Cardiac muscle cell (in vitro differentiated cells and primary cell): ENCODE measurements around the gene FAM228B. TPM values are rescaled to one million over a fixed set of nuclear protein-coding genes. Genes with fewer than 3 reads are reported as not detected.

Source experiments
- DNase-seq, 2 donors: peaks; one replicate each; pipeline versions ENCODE4 v3.0.0 to v3.0.0-alpha.2; 2010 to 2017; ENCODE audit warnings: low read depth in 1 of 2, low spot score in 1 of 2
- H3K27ac ChIP-seq: fragments of 200-600 bp; sonication (generic); 2 replicates; pipeline ENCODE4 v1.5.1; 2016
- H3K27me3 ChIP-seq: fragments of 200-600 bp; sonication (generic); 2 replicates; pipeline ENCODE4 v1.6.0; 2016; ENCODE audit warnings: control low read depth
- H3K36me3 ChIP-seq: fragments of 200-600 bp; sonication (generic); 2 replicates; pipeline ENCODE4 v1.5.1; 2016; ENCODE audit warnings: control low read depth
- H3K4me1 ChIP-seq: fragments of 200-600 bp; sonication (generic); 2 replicates; pipeline ENCODE4 v1.8.1; 2017; ENCODE audit warnings: low read depth, mild to moderate bottlenecking, mixed run types
- H3K4me3 ChIP-seq: fragments of 200-600 bp; sonication (generic); 2 replicates; pipeline ENCODE4 v1.5.1; 2016; ENCODE audit warnings: mild to moderate bottlenecking
- H3K9me3 ChIP-seq: fragments of 200-600 bp; sonication (generic); 2 replicates; pipeline ENCODE4 v1.5.1; 2017; ENCODE audit warnings: low read depth, mild to moderate bottlenecking, control low read depth
- polyA plus RNA-seq: library from polyadenylated mRNA; unstranded; fragments of >200 nt; fragmentation: Nextera tagmentation; extraction: Ambion mirVana; gene quantifications from 2 replicates; pipeline ENCODE4 v1.2.1, GENCODE V29; 2016
- total RNA-seq: library from RNA; depleted of rRNA; stranded (reverse); fragments of >200 nt; gene quantifications from 2 replicates; pipeline ENCODE4 v1.2.3, GENCODE V29; 2016
- TF ChIP-seq, protein P1 (sequence below): IDR thresholded peaks from 2 replicates; pipeline ENCODE4 v1.5.1; 2012; ENCODE audit warnings: low read depth, mild to moderate bottlenecking, low read length

Gene FAM228B
- total and polyA plus RNA-seq, 2 experiments from 2014 or later: 16.3 to 60.5 TPM

DNA sequence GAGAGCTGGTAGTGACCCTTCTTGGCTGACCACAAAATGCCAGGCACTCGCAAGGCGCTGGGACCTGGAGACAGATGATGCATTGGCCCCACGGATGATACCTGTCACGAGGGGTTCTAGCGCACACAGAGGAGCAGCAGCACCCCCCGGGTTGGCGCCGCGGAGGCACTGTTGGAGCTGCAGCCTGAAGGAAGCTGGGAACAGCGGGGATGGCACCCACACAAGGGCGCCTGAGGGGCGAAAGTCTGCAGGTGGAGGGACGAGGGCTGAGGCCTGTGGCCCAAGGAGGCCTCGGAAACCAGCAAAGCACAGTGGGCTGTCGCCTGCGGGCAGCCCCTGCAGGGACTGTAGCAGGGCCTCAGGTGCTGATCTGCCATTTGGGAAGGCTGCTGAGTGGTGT, 85.2 kb downstream of the FAM228B start:
- Histone ChIP-seq H3K4me1 (no peaks in the 10 kb centered on the region), H3K9me3 (no peaks in the 10 kb centered on the region), H3K27me3 (no peaks in the 10 kb centered on the region), H3K4me3 (no peak overlapping the region), H3K27ac (no peak overlapping the region), H3K36me3 (peaks cover 4% of the 10 kb centered on the region)
- TF ChIP-seq, protein P1, sequence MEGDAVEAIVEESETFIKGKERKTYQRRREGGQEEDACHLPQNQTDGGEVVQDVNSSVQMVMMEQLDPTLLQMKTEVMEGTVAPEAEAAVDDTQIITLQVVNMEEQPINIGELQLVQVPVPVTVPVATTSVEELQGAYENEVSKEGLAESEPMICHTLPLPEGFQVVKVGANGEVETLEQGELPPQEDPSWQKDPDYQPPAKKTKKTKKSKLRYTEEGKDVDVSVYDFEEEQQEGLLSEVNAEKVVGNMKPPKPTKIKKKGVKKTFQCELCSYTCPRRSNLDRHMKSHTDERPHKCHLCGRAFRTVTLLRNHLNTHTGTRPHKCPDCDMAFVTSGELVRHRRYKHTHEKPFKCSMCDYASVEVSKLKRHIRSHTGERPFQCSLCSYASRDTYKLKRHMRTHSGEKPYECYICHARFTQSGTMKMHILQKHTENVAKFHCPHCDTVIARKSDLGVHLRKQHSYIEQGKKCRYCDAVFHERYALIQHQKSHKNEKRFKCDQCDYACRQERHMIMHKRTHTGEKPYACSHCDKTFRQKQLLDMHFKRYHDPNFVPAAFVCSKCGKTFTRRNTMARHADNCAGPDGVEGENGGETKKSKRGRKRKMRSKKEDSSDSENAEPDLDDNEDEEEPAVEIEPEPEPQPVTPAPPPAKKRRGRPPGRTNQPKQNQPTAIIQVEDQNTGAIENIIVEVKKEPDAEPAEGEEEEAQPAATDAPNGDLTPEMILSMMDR: no peak
- no peak for DNase-seq

DNA sequence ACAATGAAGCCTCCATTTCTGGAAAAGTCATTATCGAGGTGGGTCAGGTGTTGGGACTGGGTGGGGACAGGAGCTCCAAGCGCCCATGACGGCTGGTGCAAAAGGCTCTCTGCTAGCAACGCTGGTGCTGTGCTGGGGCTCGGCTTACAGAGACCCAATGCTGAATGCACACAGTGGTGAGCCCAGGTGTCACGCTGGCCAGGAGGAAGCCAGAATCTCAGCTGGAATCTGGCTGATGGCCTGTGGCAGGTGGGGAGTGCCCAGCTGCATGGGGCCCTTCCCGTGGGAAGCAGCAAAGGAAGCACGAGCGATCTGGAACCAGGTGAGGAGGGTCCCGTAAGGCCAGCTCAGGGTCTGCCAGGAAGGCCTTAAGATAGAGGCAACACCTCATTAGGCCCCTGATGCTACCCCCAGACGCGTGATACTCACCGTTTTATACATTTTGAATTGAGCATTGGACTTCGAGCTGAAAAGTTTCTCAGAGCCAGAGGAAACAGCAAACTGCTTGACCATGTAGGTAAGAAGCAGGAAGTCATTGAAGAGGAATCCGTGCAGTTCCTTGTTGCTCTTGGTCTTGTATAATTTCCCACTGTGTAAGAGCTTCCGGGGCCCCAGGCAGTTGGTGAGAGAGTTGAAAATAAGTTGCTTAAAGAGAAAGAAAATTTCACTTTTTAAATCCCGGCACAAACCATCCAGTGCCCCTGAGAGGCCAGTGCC, 86.3 kb downstream of the FAM228B start:
- TF ChIP-seq, protein P1: no peak
- H3K4me1 ChIP-seq: no peaks in the 10 kb centered on the region
- peaks cover 4% of the 10 kb centered on the region for H3K36me3 ChIP-seq
- no peak overlapping the region for H3K4me3 ChIP-seq
- no peak overlapping the region for H3K27ac ChIP-seq
- DNase-seq: no peak
- no peaks in the 10 kb centered on the region for H3K27me3 ChIP-seq
- H3K9me3 ChIP-seq: no peaks in the 10 kb centered on the region

DNA sequence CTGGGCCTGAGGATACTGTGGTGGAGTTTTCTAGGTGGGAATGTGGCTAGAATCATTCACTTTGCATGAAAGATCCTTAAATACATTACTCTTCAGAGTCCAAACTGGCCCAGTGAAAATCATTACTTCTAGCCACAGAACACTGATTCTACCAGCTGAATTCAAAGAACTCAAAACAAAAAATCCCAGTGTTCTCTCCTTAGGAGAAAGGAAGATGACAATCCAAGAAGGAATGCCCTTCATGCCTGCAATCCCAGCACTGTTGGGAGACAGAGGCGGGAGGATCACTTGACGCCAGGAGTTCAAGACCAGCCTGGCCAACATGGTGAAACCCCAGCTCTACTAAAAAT, 86.8 kb downstream of the FAM228B start:
- peaks cover 4% of the 10 kb centered on the region for H3K36me3 ChIP-seq
- TF ChIP-seq, protein P1: no peak
- no peak for DNase-seq
- H3K27me3 ChIP-seq: no peaks in the 10 kb centered on the region
- no peaks in the 10 kb centered on the region for H3K9me3 ChIP-seq
- no peaks in the 10 kb centered on the region for H3K4me1 ChIP-seq
- H3K27ac ChIP-seq: no peak overlapping the region
- H3K4me3 ChIP-seq: no peak overlapping the region

DNA sequence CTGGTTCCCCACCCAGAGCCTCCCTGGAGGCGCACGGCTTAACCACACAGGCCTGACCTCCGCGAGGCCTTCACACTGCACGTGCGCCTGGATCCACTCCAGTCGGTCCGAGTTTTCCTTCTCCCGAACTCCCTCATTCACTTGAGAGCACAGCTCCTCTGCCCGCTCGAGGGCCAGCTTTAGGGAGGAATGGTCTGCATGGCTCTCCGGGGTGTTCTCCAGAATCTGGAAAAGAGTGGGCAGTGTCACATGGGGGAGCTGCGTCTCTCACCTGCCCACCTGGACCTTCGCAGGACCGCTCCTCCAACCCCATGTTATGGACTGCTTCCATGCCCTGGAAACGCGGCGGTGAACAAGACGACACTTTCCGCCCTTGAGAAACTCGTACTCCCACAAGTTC, 87.5 kb downstream of the FAM228B start:
- TF ChIP-seq, protein P1: no peak
- Histone ChIP-seq H3K27ac (no peak overlapping the region), H3K9me3 (no peaks in the 10 kb centered on the region), H3K27me3 (no peaks in the 10 kb centered on the region), H3K4me3 (no peak overlapping the region), H3K36me3 (peaks cover 4% of the 10 kb centered on the region), H3K4me1 (no peaks in the 10 kb centered on the region)
- no peak for DNase-seq

DNA sequence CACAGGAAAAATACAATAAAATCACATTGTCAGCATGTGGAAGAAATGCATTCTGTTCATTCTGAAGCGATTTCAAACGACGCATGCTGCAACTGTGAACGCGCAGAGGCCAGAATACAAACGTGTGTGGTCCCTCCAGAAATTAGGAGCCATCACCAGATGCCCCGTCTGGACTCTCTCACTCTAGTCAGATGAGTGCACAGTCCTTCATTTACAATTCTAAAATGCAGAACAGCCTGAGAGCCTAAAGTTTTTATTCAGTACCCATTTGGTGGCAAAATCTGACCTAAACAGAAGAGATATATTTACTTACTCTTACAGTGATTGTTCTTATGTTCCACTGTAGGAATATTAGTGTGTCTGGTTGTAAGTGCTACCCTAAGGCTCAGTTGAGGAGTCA, 88.1 kb downstream of the FAM228B start:
- H3K27me3 ChIP-seq: no peaks in the 10 kb centered on the region
- H3K27ac ChIP-seq: no peak overlapping the region
- DNase-seq: no peak
- H3K36me3 ChIP-seq: peaks cover 4% of the 10 kb centered on the region
- no peaks in the 10 kb centered on the region for H3K4me1 ChIP-seq
- TF ChIP-seq, protein P1: no peak
- H3K9me3 ChIP-seq: no peaks in the 10 kb centered on the region
- no peak overlapping the region for H3K4me3 ChIP-seq
